OCI-LY1 (cell line): Measurements from ENCODE around the gene DPYSL3.

Experiments used
- H2AFZ ChIP-seq: fragments of 200-600 bp; sonication (generic), shearing (Covaris generic); 2 replicates; pipeline ENCODE4 v1.6.0; 2014; ENCODE audit warnings: antibody characterized with exemption, mild to moderate bottlenecking, low read length
- H3F3A ChIP-seq: fragments of 200-600 bp; sonication (generic), shearing (Covaris generic); 2 replicates; pipeline ENCODE4 v1.6.0; 2014; ENCODE audit warnings: mild to moderate bottlenecking, antibody characterized with exemption, low read length, moderate library complexity; ENCODE audit not compliant: insufficient read depth
- H3K27ac ChIP-seq: fragments of 200-600 bp; sonication (generic); 2 replicates; pipeline ENCODE4 v1.5.1; 2014; ENCODE audit warnings: low read length, mixed run types, mild to moderate bottlenecking, low read depth; ENCODE audit not compliant: poor library complexity, severe bottlenecking
- H3K27me3 ChIP-seq: fragments of 200-600 bp; sonication (generic); 2 replicates; pipeline ENCODE4 v1.6.0; 2014; ENCODE audit warnings: antibody characterized with exemption, mild to moderate bottlenecking, low read length, moderate library complexity; ENCODE audit not compliant: insufficient read depth
- H3K36me3 ChIP-seq: fragments of 200-600 bp; sonication (generic); 2 replicates; pipeline ENCODE4 v1.6.1; 2014; ENCODE audit warnings: mild to moderate bottlenecking, antibody characterized with exemption, low read length, moderate library complexity, mixed read lengths; ENCODE audit not compliant: insufficient read depth
- H3K4me1 ChIP-seq: fragments of 200-600 bp; sonication (generic); 2 replicates; pipeline ENCODE4 v1.5.1; 2014; ENCODE audit warnings: mild to moderate bottlenecking, low read length, moderate library complexity; ENCODE audit not compliant: insufficient read depth, severe bottlenecking
- H3K4me2 ChIP-seq: fragments of 200-600 bp; sonication (generic), shearing (Covaris generic); 2 replicates; pipeline ENCODE4 v1.6.1; 2014; ENCODE audit warnings: low read length
- H3K4me3 ChIP-seq: fragments of 200-600 bp; sonication (generic); 2 replicates; pipeline ENCODE4 v1.5.1; 2014; ENCODE audit warnings: low read length, low read depth, mild to moderate bottlenecking, mixed read lengths; ENCODE audit not compliant: poor library complexity, severe bottlenecking
- H3K79me2 ChIP-seq: fragments of 200-600 bp; shearing (Covaris generic); 2 replicates; pipeline ENCODE4 v1.6.1; 2016; ENCODE audit warnings: mixed run types, low read length, mixed read lengths; ENCODE audit not compliant: insufficient read depth
- H3K9ac ChIP-seq: fragments of 200-600 bp; sonication (generic), shearing (Covaris generic); 2 replicates; pipeline ENCODE4 v1.6.1; 2014; ENCODE audit warnings: mild to moderate bottlenecking, low read length, mixed read lengths
- H3K9me2 ChIP-seq: fragments of 200-600 bp; sonication (generic), shearing (Covaris generic); 2 replicates; pipeline ENCODE4 v1.6.1; 2014; ENCODE audit warnings: low read depth, mild to moderate bottlenecking, low read length, mixed read lengths
- H3K9me3 ChIP-seq: fragments of 200-600 bp; shearing (Covaris generic); 2 replicates; pipeline ENCODE4 v1.6.1; 2014; ENCODE audit warnings: low read length, mixed read lengths
- H4K20me1 ChIP-seq: fragments of 200-600 bp; sonication (generic), shearing (Covaris generic); 2 replicates; pipeline ENCODE4 v1.6.0; 2016; ENCODE audit warnings: mild to moderate bottlenecking, low read length; ENCODE audit not compliant: insufficient read depth
- CTCF ChIP-seq: fragments of 200-600 bp; sonication (generic), shearing (Covaris generic); IDR thresholded peaks from 2 replicates; pipeline ENCODE4 v1.5.1; 2017; ENCODE audit warnings: mild to moderate bottlenecking, antibody characterized with exemption, low read length, moderate library complexity, mixed read lengths
- EZH2 ChIP-seq: fragments of 200-600 bp; sonication (generic), shearing (Covaris generic); IDR thresholded peaks from 2 replicates; pipeline ENCODE4 v1.8.0; 2017; ENCODE audit warnings: borderline replicate concordance, mixed run types, mild to moderate bottlenecking, antibody characterized with exemption, low read length, moderate library complexity, mixed read lengths

The DPYSL3 gene

GRCh38 chr5:147510885-147511284, 1.0 kb upstream of the DPYSL3 start:
- H2AFZ ChIP-seq, result no peak overlapping the region
- no peaks in the 10 kb centered on the region for H3K79me2 ChIP-seq
- H3K4me2 ChIP-seq, result no peak overlapping the region
- no peaks in the 10 kb centered on the region for H3K9me3 ChIP-seq
- no peak overlapping the region for H3K9ac ChIP-seq
- H3K36me3 ChIP-seq, result no peaks in the 10 kb centered on the region
- H3F3A ChIP-seq, result no peaks in the 10 kb centered on the region
- no peaks in the 10 kb centered on the region for H3K27me3 ChIP-seq
- TF ChIP-seq CTCF (no peak), EZH2 (no peak)
- H3K4me3 ChIP-seq, result no peak overlapping the region
- no peak overlapping the region for H3K27ac ChIP-seq
- no peaks in the 10 kb centered on the region for H3K9me2 ChIP-seq
- no peaks in the 10 kb centered on the region for H4K20me1 ChIP-seq
- H3K4me1 ChIP-seq, result no peaks in the 10 kb centered on the region

DNA sequence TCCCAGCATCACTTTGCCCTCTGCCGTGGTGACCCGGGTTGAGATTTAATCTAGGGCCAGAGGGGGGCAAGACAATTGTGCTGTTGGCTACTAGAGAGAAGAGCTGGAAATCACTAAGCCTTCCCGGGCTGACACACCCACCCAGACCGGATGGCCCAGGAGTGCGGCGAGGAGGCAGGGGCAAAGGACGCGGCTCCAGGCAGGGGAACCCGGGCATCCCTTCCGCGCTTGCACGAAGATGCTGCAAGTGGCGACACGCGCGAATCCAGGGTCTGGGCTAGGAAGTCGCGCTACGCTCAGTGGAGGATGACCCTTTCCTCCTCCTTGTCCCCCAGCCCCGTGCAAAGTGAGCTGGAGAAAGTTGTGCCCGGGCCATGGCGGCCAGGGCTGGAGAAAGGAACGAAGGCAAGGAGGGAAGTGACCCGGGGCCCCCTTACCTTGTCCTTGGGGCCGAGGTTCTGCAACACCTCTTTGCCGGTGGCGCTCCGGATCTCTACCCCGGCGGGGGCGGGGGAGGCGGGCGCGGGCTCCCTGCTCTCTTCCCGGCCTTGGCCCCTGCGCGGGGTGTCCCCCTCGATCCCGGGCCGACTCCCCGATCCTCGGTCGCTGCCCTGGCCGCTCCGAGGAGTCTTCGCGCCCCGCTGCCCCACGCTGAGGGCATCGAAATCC, 693 bp downstream of the DPYSL3 start:
- Histone ChIP-seq H3K4me2 (no peak overlapping the region), H3K9me2 (no peaks in the 10 kb centered on the region), H3K9ac (no peak overlapping the region)

GRCh38 chr5:147508711-147509040, 1.2 kb downstream of the DPYSL3 start:
- no peaks in the 10 kb centered on the region for H3K9me3 ChIP-seq
- no peaks in the 10 kb centered on the region for H3K9me2 ChIP-seq
- no peak overlapping the region for H3K9ac ChIP-seq
- TF ChIP-seq CTCF, result no peak
- TF ChIP-seq EZH2, result no peak
- no peaks in the 10 kb centered on the region for H3K36me3 ChIP-seq
- no peak overlapping the region for H3K4me3 ChIP-seq
- no peaks in the 10 kb centered on the region for H4K20me1 ChIP-seq
- H3K4me2 ChIP-seq, result no peak overlapping the region
- H2AFZ ChIP-seq, result no peak overlapping the region
- no peaks in the 10 kb centered on the region for H3K4me1 ChIP-seq
- H3K27me3 ChIP-seq, result no peaks in the 10 kb centered on the region
- no peaks in the 10 kb centered on the region for H3K79me2 ChIP-seq
- no peaks in the 10 kb centered on the region for H3F3A ChIP-seq
- H3K27ac ChIP-seq, result no peak overlapping the region

More for the DNA sequence above, 693 bp downstream of the DPYSL3 start:
- no peaks in the 10 kb centered on the region for H3K27me3 ChIP-seq
- no peak overlapping the region for H3K4me3 ChIP-seq
- H3K79me2 ChIP-seq, result no peaks in the 10 kb centered on the region
- H3K27ac ChIP-seq, result no peak overlapping the region
- no peak overlapping the region for H2AFZ ChIP-seq
- no peaks in the 10 kb centered on the region for H3K4me1 ChIP-seq
- no peaks in the 10 kb centered on the region for H3K36me3 ChIP-seq
- no peaks in the 10 kb centered on the region for H4K20me1 ChIP-seq
- H3K9me3 ChIP-seq, result no peaks in the 10 kb centered on the region
- H3F3A ChIP-seq, result no peaks in the 10 kb centered on the region
- no peak for TF ChIP-seq EZH2
- no peak for TF ChIP-seq CTCF
